ENCODE data around the gene PLEKHH2.
A peak's percentile ranks its signal among the peaks of the same experiment; 100 is the strongest.
"Not testable (repeated sequence)": the region's sequence is repeated elsewhere in the genome, so short reads cannot be mapped to it uniquely, and the experiment has no call there.

The PLEKHH2 gene

GRCh38 chr2:43717322-43717721, 80.3 kb downstream of the PLEKHH2 start:
- no peak for DNase-seq (ENCODE audit: low read depth in 2 of 2)

- no peak for DNase-seq (ENCODE audit: low read depth in 2 of 2)
Observed at GRCh38 chr2:43718530-43719124, 81.6 kb downstream of the PLEKHH2 start.

GRCh38 chr2:43724728-43725526, 87.9 kb downstream of the PLEKHH2 start:
- no peak for DNase-seq (ENCODE audit: low read depth in 2 of 2)

GRCh38 chr2:43725711-43726246, 88.7 kb downstream of the PLEKHH2 start:
- DNase-seq (ENCODE audit: low read depth in 2 of 2): no peak

GRCh38 chr2:43726961-43727633, 90.0 kb downstream of the PLEKHH2 start:
- not testable (repeated sequence) for DNase-seq (ENCODE audit: low read depth in 2 of 2)

GRCh38 chr2:43727634-43728014, 90.6 kb downstream of the PLEKHH2 start:
- DNase-seq (ENCODE audit: low read depth in 2 of 2): no peak

GRCh38 chr2:43729491-43730174, 92.6 kb downstream of the PLEKHH2 start:
- DNase-seq (ENCODE audit: low read depth in 2 of 2): no peak

- DNase-seq (ENCODE audit: low read depth in 2 of 2): no peak
Observed at GRCh38 chr2:43731211-43731610, 94.2 kb downstream of the PLEKHH2 start.

GRCh38 chr2:43736637-43737036, 99.6 kb downstream of the PLEKHH2 start:
- no peak for DNase-seq (ENCODE audit: low read depth in 2 of 2)

- DNase-seq (ENCODE audit: low read depth in 2 of 2): no peak
Observed at GRCh38 chr2:43737097-43737854, 100.2 kb downstream of the PLEKHH2 start.

- no peak for DNase-seq (ENCODE audit: low read depth in 2 of 2)
Observed at GRCh38 chr2:43737855-43738254, 100.8 kb downstream of the PLEKHH2 start.

GRCh38 chr2:43738257-43738656, 101.2 kb downstream of the PLEKHH2 start:
- no peak for DNase-seq (ENCODE audit: low read depth in 2 of 2)

GRCh38 chr2:43743706-43744105, 106.6 kb downstream of the PLEKHH2 start:
- DNase-seq (ENCODE audit: low read depth in 2 of 2): no peak

- DNase-seq (ENCODE audit: low read depth in 2 of 2): no peak
Observed at GRCh38 chr2:43745457-43745856, 108.4 kb downstream of the PLEKHH2 start.

- DNase-seq (ENCODE audit: low read depth in 2 of 2): peak in 1 of 2 donors; percentile 10
Observed at GRCh38 chr2:43748333-43748732, 111.3 kb downstream of the PLEKHH2 start.

- no peak for DNase-seq (ENCODE audit: low read depth in 2 of 2)
Observed at GRCh38 chr2:43749583-43749982, 112.5 kb downstream of the PLEKHH2 start.

GRCh38 chr2:43751476-43751990, 114.5 kb downstream of the PLEKHH2 start:
- DNase-seq (ENCODE audit: low read depth in 2 of 2): no peak

GRCh38 chr2:43752302-43752701, 115.2 kb downstream of the PLEKHH2 start:
- no peak for DNase-seq (ENCODE audit: low read depth in 2 of 2)

- DNase-seq (ENCODE audit: low read depth in 2 of 2): no peak
Observed at GRCh38 chr2:43754180-43754579, 117.1 kb downstream of the PLEKHH2 start.

GRCh38 chr2:43758739-43759138, 121.7 kb downstream of the PLEKHH2 start:
- no peak for DNase-seq (ENCODE audit: low read depth in 2 of 2)

GRCh38 chr2:43759195-43759594, 122.1 kb downstream of the PLEKHH2 start:
- no peak for DNase-seq (ENCODE audit: low read depth in 2 of 2)

All from stimulated activated CD8-positive, alpha-beta memory T cell treated with anti-CD3 and anti-CD28 coated beads, Interleukin-2, amount 100 ng/mL, for 48 hours (primary cell).